ENCODE measurements around the gene JMY.

Gene JMY

GRCh38 chr5:79235634-79236361 lies at the start of gene JMY:
Gene JMY (plus strand): TSS chr5:79236131. CDS start chr5:79236651, 520 bp downstream.
- peak; percentile 75 for DNase-seq

- DNase-seq: no peak
Measured at GRCh38 chr5:79186455-79186854, 49.5 kb upstream of the JMY start.

GRCh38 chr5:79189439-79190234 lies 46.3 kb upstream of the JMY start:
- peak; percentile 42 for DNase-seq

- DNase-seq: no peak
Measured at GRCh38 chr5:79190235-79190529, 45.7 kb upstream of the JMY start.

GRCh38 chr5:79191457-79191856 lies 44.5 kb upstream of the JMY start:
- DNase-seq: no peak

GRCh38 chr5:79193643-79194042 lies 42.3 kb upstream of the JMY start:
- DNase-seq: no peak

- no peak for DNase-seq
Measured at GRCh38 chr5:79200573-79201183, 35.3 kb upstream of the JMY start.

- no peak for DNase-seq
Measured at GRCh38 chr5:79201206-79201605, 34.7 kb upstream of the JMY start.

GRCh38 chr5:79202076-79202475 lies 33.9 kb upstream of the JMY start:
- no peak for DNase-seq

- DNase-seq: no peak
Measured at GRCh38 chr5:79205965-79206364, 30.0 kb upstream of the JMY start.

- DNase-seq: no peak
Measured at GRCh38 chr5:79206541-79206940, 29.4 kb upstream of the JMY start.

GRCh38 chr5:79209505-79209904 lies 26.4 kb upstream of the JMY start:
- no peak for DNase-seq

- no peak for DNase-seq
Measured at GRCh38 chr5:79224286-79224984, 11.5 kb upstream of the JMY start.

- no peak for DNase-seq
Measured at GRCh38 chr5:79225026-79225425, 10.9 kb upstream of the JMY start.

GRCh38 chr5:79225441-79225840 lies 10.5 kb upstream of the JMY start:
- DNase-seq: no peak

- DNase-seq: no peak
Measured at GRCh38 chr5:79227484-79228025, 8.4 kb upstream of the JMY start.

- peak; percentile 68 for DNase-seq
Measured at GRCh38 chr5:79229357-79230174, 6.4 kb upstream of the JMY start.

- DNase-seq: no peak
Measured at GRCh38 chr5:79235261-79235633, 684 bp upstream of the JMY start.

- peak; percentile 11 for DNase-seq
Measured at GRCh38 chr5:79236362-79236969, 535 bp downstream of the JMY start.

GRCh38 chr5:79236970-79237739 lies 1.2 kb downstream of the JMY start:
- peak; percentile 21 for DNase-seq
